Thyroid gland (tissue), 4 donors: ENCODE data around the gene RASAL3. TPM values are rescaled to one million over a fixed set of nuclear protein-coding genes. Genes with fewer than 3 reads are reported as not detected.

Experiments
- DNase-seq, 2 donors: peaks; one replicate each; pipeline ENCODE4 v3.0.0-alpha.2; 2019
- H3K27ac ChIP-seq, 3 donors: fragments of 200-600 bp; sonication (generic); 1 replicate in 2 of 3; 2 replicates in 1 of 3; pipeline ENCODE4 v1.5.1; 2016 to 2019; ENCODE audit warnings: mild to moderate bottlenecking in 1 of 3, moderate library complexity in 1 of 3
- H3K27me3 ChIP-seq: fragments of 200-600 bp; sonication (generic); one replicate; pipeline ENCODE4 v1.5.1; 2019
- H3K36me3 ChIP-seq, 2 donors: fragments of 200-600 bp; sonication (generic); one replicate each; pipeline ENCODE4 v1.5.1; 2016 to 2019
- H3K4me1 ChIP-seq, 2 donors: fragments of 200-600 bp; sonication (generic); one replicate each; pipeline ENCODE4 v1.5.1; 2017 to 2019
- H3K4me3 ChIP-seq, 3 donors: fragments of 200-600 bp; sonication (generic); replicated peaks in 1 of 3; 1 replicate in 2 of 3; 2 replicates in 1 of 3; pipeline ENCODE4 v1.5.1; 2016; ENCODE audit warnings: mild to moderate bottlenecking in 1 of 3
- H3K9me3 ChIP-seq: fragments of 200-600 bp; sonication (generic); one replicate; pipeline ENCODE4 v1.5.1; 2017
- POLR2A ChIP-seq, 2 donors: fragments of 450-650 bp; IDR thresholded peaks; one replicate each; pipeline ENCODE4 v1.6.1; 2017; ENCODE audit warnings: antibody characterized with exemption in 2 of 2, mild to moderate bottlenecking in 2 of 2, moderate library complexity in 1 of 2
- WGBS, 2 donors: methylation state at CpG; one replicate each; pipeline ENCODE4 v1.1.5; 2017; 5-methylcytosine and 5-hydroxymethylcytosine counted together
- intact Hi-C: fragments of 100-400 bp; cut with DNase I; formaldehyde crosslinking; loops from one replicate; pipeline ENCODE4 v1.15.1; 2023
- total RNA-seq, 4 donors: library from RNA; depleted of rRNA; stranded (reverse); fragments of >200 nt; gene quantifications; one replicate each; pipeline ENCODE4 v1.2.3, GENCODE V29; 2016
- TF ChIP-seq, protein P1 (sequence below), 6 experiments: fragments of 200-600 bp in 3 of 6; fragments of 450-650 bp in 3 of 6; sonication (generic) in 3 of 6; IDR thresholded peaks; one replicate each; pipeline ENCODE4 v1.5.1; 2016 to 2019; ENCODE audit warnings: antibody characterized with exemption in 6 of 6, mild to moderate bottlenecking in 2 of 6, inconsistent platforms in 1 of 6, moderate library complexity in 1 of 6

The RASAL3 gene
- total RNA-seq, 4 donors from 2014 or later, result 2.6 to 4.4 (median 3.7) TPM

DNA sequence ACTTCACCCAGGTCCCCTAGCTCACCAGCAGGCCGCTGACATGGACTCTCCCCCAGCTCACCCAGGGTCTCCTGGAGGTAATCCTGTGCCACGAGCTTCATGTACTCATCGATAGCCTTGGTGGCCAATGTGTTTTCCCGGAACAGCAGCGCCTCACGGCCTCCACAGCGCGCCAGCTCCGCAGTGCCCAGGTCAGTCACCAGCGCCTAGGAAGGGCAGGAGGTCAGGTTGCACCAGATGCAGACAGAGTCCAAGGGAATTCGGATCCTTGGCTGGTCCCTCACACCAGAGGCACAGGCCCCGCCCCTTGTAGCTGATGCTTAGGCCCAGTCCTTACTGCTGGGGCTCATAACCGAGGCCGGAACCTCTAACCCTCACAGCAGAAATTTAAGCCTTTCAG, 7.9 kb downstream of the RASAL3 start:
- TF ChIP-seq POLR2A (IDR thresholded peaks at IDR 0.05), result no peak
- TF ChIP-seq, protein P1, sequence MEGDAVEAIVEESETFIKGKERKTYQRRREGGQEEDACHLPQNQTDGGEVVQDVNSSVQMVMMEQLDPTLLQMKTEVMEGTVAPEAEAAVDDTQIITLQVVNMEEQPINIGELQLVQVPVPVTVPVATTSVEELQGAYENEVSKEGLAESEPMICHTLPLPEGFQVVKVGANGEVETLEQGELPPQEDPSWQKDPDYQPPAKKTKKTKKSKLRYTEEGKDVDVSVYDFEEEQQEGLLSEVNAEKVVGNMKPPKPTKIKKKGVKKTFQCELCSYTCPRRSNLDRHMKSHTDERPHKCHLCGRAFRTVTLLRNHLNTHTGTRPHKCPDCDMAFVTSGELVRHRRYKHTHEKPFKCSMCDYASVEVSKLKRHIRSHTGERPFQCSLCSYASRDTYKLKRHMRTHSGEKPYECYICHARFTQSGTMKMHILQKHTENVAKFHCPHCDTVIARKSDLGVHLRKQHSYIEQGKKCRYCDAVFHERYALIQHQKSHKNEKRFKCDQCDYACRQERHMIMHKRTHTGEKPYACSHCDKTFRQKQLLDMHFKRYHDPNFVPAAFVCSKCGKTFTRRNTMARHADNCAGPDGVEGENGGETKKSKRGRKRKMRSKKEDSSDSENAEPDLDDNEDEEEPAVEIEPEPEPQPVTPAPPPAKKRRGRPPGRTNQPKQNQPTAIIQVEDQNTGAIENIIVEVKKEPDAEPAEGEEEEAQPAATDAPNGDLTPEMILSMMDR (IDR thresholded peaks at IDR 0.05), result no peak
- WGBS, 2 donors, result 24 to 36% methylated on average over 8 of the region's 14 CpGs
- intact Hi-C loops, result no loop called here
- no peak for DNase-seq
- Histone ChIP-seq H3K36me3 (no peaks in the 10 kb centered on the region), H3K9me3 (no peaks in the 10 kb centered on the region), H3K27me3 (peaks cover 9% of the 10 kb centered on the region), H3K27ac (no peak overlapping the region), H3K4me3 (no peak overlapping the region), H3K4me1 (peaks cover 9 to 28% of the 10 kb centered on the region in 2 donors)

DNA sequence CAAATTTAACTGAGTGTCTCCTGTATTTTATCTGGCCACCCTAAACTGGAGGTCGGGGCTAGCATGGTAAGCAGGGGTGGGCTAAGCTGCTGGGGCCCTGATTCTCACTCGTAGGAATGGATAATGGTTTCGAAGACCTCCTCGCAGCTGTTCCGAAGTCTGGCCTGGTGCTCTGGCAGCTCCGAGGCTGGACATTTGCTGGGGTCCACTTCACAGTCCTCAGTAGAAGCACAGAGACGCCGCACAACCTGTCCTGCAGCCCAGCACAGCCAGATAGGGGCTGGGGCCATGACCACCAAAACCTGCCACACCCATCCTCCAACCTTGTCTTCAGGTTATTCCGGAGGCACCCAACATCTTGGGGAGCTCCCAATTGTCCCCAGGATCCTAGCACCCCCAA, 8.3 kb downstream of the RASAL3 start:
- no peak for DNase-seq
- H3K4me3 ChIP-seq, result no peak overlapping the region
- intact Hi-C loops, result no loop called here
- no peaks in the 10 kb centered on the region for H3K9me3 ChIP-seq
- TF ChIP-seq POLR2A (IDR thresholded peaks at IDR 0.05), result no peak
- 87 to 91% methylated on average over 8 to 9 of the region's 9 CpGs for WGBS, 2 donors
- peaks cover 9% of the 10 kb centered on the region for H3K27me3 ChIP-seq
- H3K36me3 ChIP-seq, result no peaks in the 10 kb centered on the region
- H3K27ac ChIP-seq, result no peak overlapping the region
- peaks cover 9 to 28% of the 10 kb centered on the region in 2 donors for H3K4me1 ChIP-seq

DNA sequence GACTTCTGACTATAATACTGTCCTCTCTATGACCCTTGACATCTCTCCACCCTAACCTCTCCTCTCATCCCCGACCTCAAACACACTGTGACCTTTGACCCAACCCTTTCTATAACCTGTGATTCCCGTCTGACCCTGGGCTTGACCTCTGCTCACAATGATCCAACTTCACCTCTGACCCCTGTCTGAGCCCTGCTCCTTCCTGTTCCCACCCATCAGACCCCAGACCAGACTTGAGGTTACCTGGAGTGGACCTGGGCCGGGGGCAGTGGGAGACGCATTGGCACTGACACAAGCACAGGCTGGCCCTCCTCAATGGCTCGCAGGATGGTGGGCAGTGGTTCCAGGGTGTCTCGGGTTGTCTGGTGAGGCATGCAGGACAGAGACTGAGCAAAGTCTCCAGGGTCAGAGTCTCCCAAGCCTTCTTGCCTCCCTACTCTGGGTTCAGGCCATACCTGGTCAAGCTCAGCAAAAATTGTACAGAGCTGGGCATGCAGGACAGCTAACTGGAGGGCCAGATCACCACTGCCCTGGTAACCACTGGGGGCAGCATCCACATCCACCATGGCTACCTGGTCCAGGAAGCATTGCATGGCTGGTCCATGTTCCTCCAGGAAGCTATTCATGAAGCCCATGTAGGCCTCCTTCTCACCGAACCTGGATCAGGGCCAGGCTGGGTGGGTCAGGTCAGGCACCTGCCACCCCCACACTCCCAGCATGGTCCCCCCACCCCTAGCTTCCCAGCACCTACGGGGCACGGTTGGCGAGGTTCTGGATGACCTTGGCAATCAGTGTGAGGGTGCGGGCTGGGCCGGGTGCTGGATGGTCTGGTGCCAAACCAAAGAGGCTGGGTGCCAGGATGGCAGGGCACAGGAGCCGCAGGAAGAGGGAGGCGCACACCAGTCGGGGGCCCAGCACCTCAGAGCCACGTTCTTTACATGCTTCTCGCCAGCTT, 10.2 kb downstream of the RASAL3 start:
- intact Hi-C loops, result no loop called here
- Histone ChIP-seq H3K4me1 (peaks cover 11 to 30% of the 10 kb centered on the region in 2 donors), H3K27ac (no peak overlapping the region), H3K27me3 (peaks cover 9% of the 10 kb centered on the region), H3K4me3 (no peak overlapping the region), H3K36me3 (no peaks in the 10 kb centered on the region), H3K9me3 (no peaks in the 10 kb centered on the region)
- peak; percentile 34 to 52 for DNase-seq
- TF ChIP-seq, protein P1 (IDR thresholded peaks at IDR 0.05), result peak in 1 of 6 experiments; percentile 18
- TF ChIP-seq POLR2A (IDR thresholded peaks at IDR 0.05), result no peak
- WGBS, 2 donors, result 75 to 89% methylated on average over 6 to 7 of the region's 17 CpGs

DNA sequence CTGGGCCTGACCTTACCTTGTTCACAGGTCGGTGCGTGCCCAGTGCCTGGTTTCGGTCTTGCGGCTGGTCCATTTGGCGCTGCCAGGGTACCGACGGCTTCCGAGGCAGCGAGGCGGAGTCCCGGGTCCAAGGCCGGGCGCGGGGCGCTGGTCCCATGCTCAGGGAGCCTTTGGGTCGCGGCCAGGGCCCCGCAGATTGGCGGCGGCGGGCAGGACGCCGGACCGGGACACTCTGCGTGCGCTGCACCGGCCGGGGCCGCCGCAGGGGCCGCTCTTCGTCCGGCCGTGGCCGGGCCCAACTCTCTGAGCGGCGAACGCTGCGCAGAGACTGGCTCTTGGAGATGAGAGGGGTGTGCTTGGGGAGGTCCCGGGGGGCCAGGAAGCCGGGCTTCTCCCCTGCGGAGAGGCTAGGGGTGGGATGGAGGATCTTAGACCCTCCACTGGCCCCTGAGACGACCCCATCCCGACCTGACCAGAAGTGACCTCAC, 11.2 kb downstream of the RASAL3 start:
- H3K9me3 ChIP-seq, result no peaks in the 10 kb centered on the region
- H3K4me1 ChIP-seq, result peaks cover 16 to 36% of the 10 kb centered on the region in 2 donors
- peak overlapping the region in 1 of 3 donors; percentile 25 for H3K4me3 ChIP-seq
- whole genome bisulfite sequencing, 2 donors, result 12 to 19% methylated on average over 5 of the region's 44 CpGs
- DNase-seq, result peak in 1 of 2 donors; percentile 22
- TF ChIP-seq POLR2A (IDR thresholded peaks at IDR 0.05), result no peak
- TF ChIP-seq, protein P1 (IDR thresholded peaks at IDR 0.05), result peak in 3 of 6 experiments; percentile 17 to 47 (median 27)
- peaks cover 9% of the 10 kb centered on the region for H3K27me3 ChIP-seq
- H3K27ac ChIP-seq, result peak overlapping the region in 1 of 3 donors; percentile 26
- H3K36me3 ChIP-seq, result no peaks in the 10 kb centered on the region
- intact Hi-C loops, result no loop called here

DNA sequence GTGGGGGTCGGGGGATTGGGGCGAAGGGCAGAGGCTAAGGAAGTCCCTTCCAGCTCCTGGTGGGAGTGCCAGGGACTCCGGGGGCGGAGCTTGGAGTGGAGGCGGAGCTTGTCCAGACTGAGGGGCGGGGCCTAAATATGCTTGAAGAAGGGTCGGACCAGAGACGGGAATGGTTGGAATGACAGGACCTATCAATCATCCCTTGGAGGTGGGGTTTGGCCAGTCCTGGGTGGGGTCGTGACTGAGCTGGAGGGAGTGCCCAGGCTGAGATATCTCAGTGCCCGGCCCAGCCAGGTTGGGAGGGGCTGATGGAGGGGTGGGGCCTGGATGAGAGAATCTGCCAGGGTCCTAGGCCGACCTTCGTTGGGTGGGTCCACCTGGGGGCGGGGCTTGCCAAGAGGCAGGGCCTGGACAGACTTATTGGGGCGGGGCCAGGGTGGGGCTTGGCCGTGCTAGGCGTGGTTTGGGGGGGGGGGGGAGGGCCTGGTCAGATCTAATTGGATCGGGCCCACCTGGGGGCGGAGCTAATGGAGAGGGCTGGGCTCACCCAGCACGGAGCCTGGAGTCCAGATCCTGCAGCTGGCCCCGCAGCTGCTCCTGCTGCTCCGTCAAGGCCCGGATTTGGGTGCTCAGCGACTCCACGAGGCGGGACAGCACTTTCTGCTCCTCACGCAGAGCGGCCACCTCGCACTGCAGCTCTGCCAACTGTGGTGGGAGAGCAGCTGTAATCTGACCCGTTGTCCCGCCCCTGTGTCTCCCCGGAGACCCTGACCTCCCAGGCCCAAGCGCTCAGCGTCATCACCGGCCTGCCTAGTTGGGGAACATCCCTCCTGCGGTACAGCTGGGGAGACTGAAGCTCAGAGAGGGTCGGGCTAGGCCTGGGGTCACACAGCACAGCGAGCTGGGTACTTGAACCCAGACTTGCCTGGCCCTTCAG, 12.0 kb downstream of the RASAL3 start:
- TF ChIP-seq, protein P1 (IDR thresholded peaks at IDR 0.05), result no peak
- TF ChIP-seq POLR2A (IDR thresholded peaks at IDR 0.05), result peak in 1 of 2 donors; percentile 64
- H3K27ac ChIP-seq, result peak overlapping the region in 2 of 3 donors; percentile 6 to 26
- WGBS, 2 donors, result 18 to 21% methylated on average over 28 to 29 of the region's 37 CpGs
- DNase-seq, result peak; percentile 78 to 81
- H3K36me3 ChIP-seq, result no peaks in the 10 kb centered on the region
- H3K27me3 ChIP-seq, result peaks cover 9% of the 10 kb centered on the region
- peak overlapping the region in 1 of 3 donors; percentile 25 for H3K4me3 ChIP-seq
- intact Hi-C loops, result no loop called here
- peaks cover 16 to 30% of the 10 kb centered on the region in 2 donors for H3K4me1 ChIP-seq
- no peaks in the 10 kb centered on the region for H3K9me3 ChIP-seq
